OCI-LY1 (cell line): Measurements from ENCODE around the gene LCE1F.

Source experiments
- H2AFZ ChIP-seq: fragments of 200-600 bp; sonication (generic), shearing (Covaris generic); 2 replicates; pipeline ENCODE4 v1.6.0; 2014; ENCODE audit warnings: antibody characterized with exemption, mild to moderate bottlenecking, low read length
- H3F3A ChIP-seq: fragments of 200-600 bp; sonication (generic), shearing (Covaris generic); 2 replicates; pipeline ENCODE4 v1.6.0; 2014; ENCODE audit warnings: mild to moderate bottlenecking, antibody characterized with exemption, low read length, moderate library complexity; ENCODE audit not compliant: insufficient read depth
- H3K27ac ChIP-seq: fragments of 200-600 bp; sonication (generic); 2 replicates; pipeline ENCODE4 v1.5.1; 2014; ENCODE audit warnings: low read length, mixed run types, mild to moderate bottlenecking, low read depth; ENCODE audit not compliant: poor library complexity, severe bottlenecking
- H3K27me3 ChIP-seq: fragments of 200-600 bp; sonication (generic); 2 replicates; pipeline ENCODE4 v1.6.0; 2014; ENCODE audit warnings: antibody characterized with exemption, mild to moderate bottlenecking, low read length, moderate library complexity; ENCODE audit not compliant: insufficient read depth
- H3K36me3 ChIP-seq: fragments of 200-600 bp; sonication (generic); 2 replicates; pipeline ENCODE4 v1.6.1; 2014; ENCODE audit warnings: mild to moderate bottlenecking, antibody characterized with exemption, low read length, moderate library complexity, mixed read lengths; ENCODE audit not compliant: insufficient read depth
- H3K4me1 ChIP-seq: fragments of 200-600 bp; sonication (generic); 2 replicates; pipeline ENCODE4 v1.5.1; 2014; ENCODE audit warnings: mild to moderate bottlenecking, low read length, moderate library complexity; ENCODE audit not compliant: insufficient read depth, severe bottlenecking
- H3K4me2 ChIP-seq: fragments of 200-600 bp; sonication (generic), shearing (Covaris generic); 2 replicates; pipeline ENCODE4 v1.6.1; 2014; ENCODE audit warnings: low read length
- H3K4me3 ChIP-seq: fragments of 200-600 bp; sonication (generic); 2 replicates; pipeline ENCODE4 v1.5.1; 2014; ENCODE audit warnings: low read length, low read depth, mild to moderate bottlenecking, mixed read lengths; ENCODE audit not compliant: poor library complexity, severe bottlenecking
- H3K79me2 ChIP-seq: fragments of 200-600 bp; shearing (Covaris generic); 2 replicates; pipeline ENCODE4 v1.6.1; 2016; ENCODE audit warnings: mixed run types, low read length, mixed read lengths; ENCODE audit not compliant: insufficient read depth
- H3K9ac ChIP-seq: fragments of 200-600 bp; sonication (generic), shearing (Covaris generic); 2 replicates; pipeline ENCODE4 v1.6.1; 2014; ENCODE audit warnings: mild to moderate bottlenecking, low read length, mixed read lengths
- H3K9me2 ChIP-seq: fragments of 200-600 bp; sonication (generic), shearing (Covaris generic); 2 replicates; pipeline ENCODE4 v1.6.1; 2014; ENCODE audit warnings: low read depth, mild to moderate bottlenecking, low read length, mixed read lengths
- H3K9me3 ChIP-seq: fragments of 200-600 bp; shearing (Covaris generic); 2 replicates; pipeline ENCODE4 v1.6.1; 2014; ENCODE audit warnings: low read length, mixed read lengths
- H4K20me1 ChIP-seq: fragments of 200-600 bp; sonication (generic), shearing (Covaris generic); 2 replicates; pipeline ENCODE4 v1.6.0; 2016; ENCODE audit warnings: mild to moderate bottlenecking, low read length; ENCODE audit not compliant: insufficient read depth
- EZH2 ChIP-seq: fragments of 200-600 bp; sonication (generic), shearing (Covaris generic); IDR thresholded peaks from 2 replicates; pipeline ENCODE4 v1.8.0; 2017; ENCODE audit warnings: borderline replicate concordance, mixed run types, mild to moderate bottlenecking, antibody characterized with exemption, low read length, moderate library complexity, mixed read lengths
- TF ChIP-seq, protein P1 (sequence below): fragments of 200-600 bp; sonication (generic), shearing (Covaris generic); IDR thresholded peaks from 2 replicates; pipeline ENCODE4 v1.5.1; 2017; ENCODE audit warnings: mild to moderate bottlenecking, antibody characterized with exemption, low read length, moderate library complexity, mixed read lengths

The LCE1F gene

DNA sequence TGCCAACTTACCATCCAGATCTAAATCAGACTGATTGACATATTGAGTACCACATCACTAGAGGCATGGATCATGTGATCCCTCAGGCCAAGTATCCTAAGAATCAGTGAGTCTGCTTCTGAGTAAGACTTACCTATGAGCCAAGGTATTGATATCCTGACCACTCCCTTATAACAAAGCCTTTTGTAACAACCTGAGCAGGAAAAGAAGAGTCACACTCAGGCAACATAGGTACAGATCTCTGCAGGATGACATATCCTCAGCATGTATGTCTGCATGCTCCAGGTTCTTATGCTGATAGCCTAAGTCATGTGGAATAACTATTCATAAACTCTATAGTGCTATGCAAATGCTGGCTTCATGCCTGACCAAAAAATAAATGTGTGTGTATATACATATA, 50.0 kb downstream of the LCE1F start:
- Histone ChIP-seq H3K27me3 (no peaks in the 10 kb centered on the region), H2AFZ (no peak overlapping the region), H3K9me3 (no peaks in the 10 kb centered on the region), H3K4me3 (no peak overlapping the region), H4K20me1 (no peaks in the 10 kb centered on the region), H3K4me1 (no peaks in the 10 kb centered on the region), H3K36me3 (no peaks in the 10 kb centered on the region), H3K9ac (no peak overlapping the region), H3K9me2 (no peaks in the 10 kb centered on the region), H3K27ac (no peak overlapping the region), H3K79me2 (no peaks in the 10 kb centered on the region), H3F3A (no peaks in the 10 kb centered on the region), H3K4me2 (no peak overlapping the region)
- TF ChIP-seq EZH2 = no peak
- TF ChIP-seq, protein P1, sequence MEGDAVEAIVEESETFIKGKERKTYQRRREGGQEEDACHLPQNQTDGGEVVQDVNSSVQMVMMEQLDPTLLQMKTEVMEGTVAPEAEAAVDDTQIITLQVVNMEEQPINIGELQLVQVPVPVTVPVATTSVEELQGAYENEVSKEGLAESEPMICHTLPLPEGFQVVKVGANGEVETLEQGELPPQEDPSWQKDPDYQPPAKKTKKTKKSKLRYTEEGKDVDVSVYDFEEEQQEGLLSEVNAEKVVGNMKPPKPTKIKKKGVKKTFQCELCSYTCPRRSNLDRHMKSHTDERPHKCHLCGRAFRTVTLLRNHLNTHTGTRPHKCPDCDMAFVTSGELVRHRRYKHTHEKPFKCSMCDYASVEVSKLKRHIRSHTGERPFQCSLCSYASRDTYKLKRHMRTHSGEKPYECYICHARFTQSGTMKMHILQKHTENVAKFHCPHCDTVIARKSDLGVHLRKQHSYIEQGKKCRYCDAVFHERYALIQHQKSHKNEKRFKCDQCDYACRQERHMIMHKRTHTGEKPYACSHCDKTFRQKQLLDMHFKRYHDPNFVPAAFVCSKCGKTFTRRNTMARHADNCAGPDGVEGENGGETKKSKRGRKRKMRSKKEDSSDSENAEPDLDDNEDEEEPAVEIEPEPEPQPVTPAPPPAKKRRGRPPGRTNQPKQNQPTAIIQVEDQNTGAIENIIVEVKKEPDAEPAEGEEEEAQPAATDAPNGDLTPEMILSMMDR = no peak
